Gastrocnemius medialis (tissue), 4 donors: ENCODE data around the gene CDPF1. TPM values are rescaled to one million over a fixed set of nuclear protein-coding genes. Genes with fewer than 3 reads are reported as not detected.

Experiments used
- ATAC-seq, 2 donors: fragments of 150-250 bp; one replicate each; pipeline ENCODE4 v1.9.1; 2016
- DNase-seq, 2 donors: peaks; one replicate each; pipeline ENCODE4 v3.0.0-alpha.2; 2019
- H3K27ac ChIP-seq, 4 donors: fragments of 200-600 bp; sonication (generic); 1 replicate in 1 of 4; 2 replicates in 3 of 4; pipeline ENCODE4 v1.5.1; 2016 to 2018; ENCODE audit warnings: mild to moderate bottlenecking in 2 of 4, moderate library complexity in 1 of 4
- H3K27me3 ChIP-seq, 3 donors: fragments of 200-600 bp; sonication (generic) in 2 of 3; 1 replicate in 1 of 3; 2 replicates in 2 of 3; pipeline versions ENCODE4 v1.5.1 to v1.6.0; 2016 to 2019; ENCODE audit warnings: mild to moderate bottlenecking in 1 of 3, moderate library complexity in 1 of 3
- H3K36me3 ChIP-seq, 2 donors: fragments of 200-600 bp; sonication (generic) in 1 of 2; one replicate each; pipeline ENCODE4 v1.5.1; 2017 to 2018
- H3K4me1 ChIP-seq, 2 donors: fragments of 200-600 bp; sonication (generic) in 1 of 2; one replicate each; pipeline ENCODE4 v1.5.1; 2016 to 2017; ENCODE audit warnings: mild to moderate bottlenecking in 2 of 2
- H3K4me3 ChIP-seq, 4 donors: fragments of 200-600 bp; sonication (generic) in 3 of 4; 1 replicate in 1 of 4; 2 replicates in 3 of 4; pipeline ENCODE4 v1.5.1; 2016 to 2019; ENCODE audit warnings: mild to moderate bottlenecking in 2 of 4
- H3K9me3 ChIP-seq, 3 donors: fragments of 200-600 bp; sonication (generic) in 2 of 3; 1 replicate in 1 of 3; 2 replicates in 2 of 3; pipeline ENCODE4 v1.5.1; 2016 to 2019
- POLR2A ChIP-seq, 2 donors: fragments of 450-650 bp; IDR thresholded peaks; one replicate each; pipeline ENCODE4 v1.6.1; 2017; ENCODE audit warnings: antibody characterized with exemption in 2 of 2, mild to moderate bottlenecking in 2 of 2, moderate library complexity in 2 of 2
- in situ Hi-C, 4 donors: fragments of 200-750 bp; cut with MboI; loops; one replicate each; pipeline versions ENCODE4 v1.15.0 to v1.8.0; 2017; ENCODE audit warnings: low sequenced_read_pairs in 4 of 4
- intact Hi-C: fragments of 100-400 bp; cut with DNase I; formaldehyde crosslinking; loops from one replicate; pipeline ENCODE4 v1.15.1; 2023; ENCODE audit warnings: low total_unique reads
- total RNA-seq, 4 donors: library from RNA; depleted of rRNA; stranded (reverse); fragments of >200 nt; gene quantifications; one replicate each; pipeline versions ENCODE4 v1.1.0 to v1.2.3, GENCODE V29; 2016
- TF ChIP-seq, protein P1 (sequence below), 5 experiments: fragments of 450-650 bp in 3 of 5; fragments of 200-600 bp in 2 of 5; sonication (generic) in 2 of 5; IDR thresholded peaks in 4 of 5; conservative IDR thresholded peaks in 1 of 5; 1 replicate in 4 of 5; 2 replicates in 1 of 5; pipeline ENCODE4 v1.5.1; 2016 to 2019; ENCODE audit warnings: antibody characterized with exemption in 5 of 5, mild to moderate bottlenecking in 3 of 5, moderate library complexity in 3 of 5

Gene CDPF1
- total RNA-seq, 4 donors from 2014 or later: 6.3 to 18.8 (median 12.5) TPM

DNA sequence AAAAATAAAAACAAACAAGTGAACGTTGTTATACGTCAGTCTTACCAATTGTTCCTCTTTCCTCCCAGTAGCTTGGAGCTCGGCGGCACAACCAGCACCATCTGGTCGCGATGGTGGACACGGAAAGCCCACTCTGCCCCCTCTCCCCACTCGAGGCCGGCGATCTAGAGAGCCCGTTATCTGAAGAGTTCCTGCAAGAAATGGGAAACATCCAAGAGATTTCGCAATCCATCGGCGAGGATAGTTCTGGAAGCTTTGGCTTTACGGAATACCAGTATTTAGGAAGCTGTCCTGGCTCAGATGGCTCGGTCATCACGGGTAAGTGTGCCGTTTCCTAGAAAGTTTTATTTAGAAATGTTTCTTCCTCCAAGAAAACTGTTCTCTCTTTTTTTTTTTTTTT lies 51.8 kb downstream of the CDPF1 start:
- Histone ChIP-seq H3K4me1 (peaks cover 20 to 31% of the 10 kb centered on the region in 2 donors), H3K27ac (peak overlapping the region in 1 of 4 donors; percentile 53), H3K9me3 (no peaks in the 10 kb centered on the region), H3K4me3 (no peak overlapping the region), H3K36me3 (peaks cover 0 to 23% of the 10 kb centered on the region in 2 donors), H3K27me3 (no peaks in the 10 kb centered on the region)
- in situ Hi-C loops (no loop called here), intact Hi-C loops (loop anchor here (5.0 kb wide), 1 partner anchor 54 kb away; the partner anchor contains the start of gene CDPF1)
- TF ChIP-seq, protein P1, sequence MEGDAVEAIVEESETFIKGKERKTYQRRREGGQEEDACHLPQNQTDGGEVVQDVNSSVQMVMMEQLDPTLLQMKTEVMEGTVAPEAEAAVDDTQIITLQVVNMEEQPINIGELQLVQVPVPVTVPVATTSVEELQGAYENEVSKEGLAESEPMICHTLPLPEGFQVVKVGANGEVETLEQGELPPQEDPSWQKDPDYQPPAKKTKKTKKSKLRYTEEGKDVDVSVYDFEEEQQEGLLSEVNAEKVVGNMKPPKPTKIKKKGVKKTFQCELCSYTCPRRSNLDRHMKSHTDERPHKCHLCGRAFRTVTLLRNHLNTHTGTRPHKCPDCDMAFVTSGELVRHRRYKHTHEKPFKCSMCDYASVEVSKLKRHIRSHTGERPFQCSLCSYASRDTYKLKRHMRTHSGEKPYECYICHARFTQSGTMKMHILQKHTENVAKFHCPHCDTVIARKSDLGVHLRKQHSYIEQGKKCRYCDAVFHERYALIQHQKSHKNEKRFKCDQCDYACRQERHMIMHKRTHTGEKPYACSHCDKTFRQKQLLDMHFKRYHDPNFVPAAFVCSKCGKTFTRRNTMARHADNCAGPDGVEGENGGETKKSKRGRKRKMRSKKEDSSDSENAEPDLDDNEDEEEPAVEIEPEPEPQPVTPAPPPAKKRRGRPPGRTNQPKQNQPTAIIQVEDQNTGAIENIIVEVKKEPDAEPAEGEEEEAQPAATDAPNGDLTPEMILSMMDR (IDR thresholded peaks at IDR 0.05 in 4 of 5, conservative IDR thresholded peaks at IDR 0.05 in 1 of 5): no peak
- TF ChIP-seq POLR2A (IDR thresholded peaks at IDR 0.05): no peak
- ATAC-seq (no peak), DNase-seq (no peak)

DNA sequence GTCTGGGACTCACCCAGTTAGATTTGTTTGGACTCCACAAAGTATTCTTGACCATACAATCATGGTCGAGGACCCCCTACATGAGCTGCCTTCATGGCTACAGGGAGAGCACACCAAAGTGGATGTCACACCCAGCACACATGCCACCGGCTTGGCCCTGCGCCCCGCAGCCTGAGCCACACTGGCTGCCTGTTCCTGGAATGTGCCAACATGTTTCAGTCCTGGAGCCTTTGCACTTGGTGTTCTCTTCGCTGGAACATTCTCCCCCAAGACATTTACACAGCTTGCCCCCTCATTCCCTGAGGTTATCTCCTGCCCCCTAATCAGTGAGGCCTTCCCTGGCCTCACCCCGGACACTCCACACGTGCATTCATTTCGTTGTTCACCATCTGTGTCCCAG lies 53.8 kb downstream of the CDPF1 start:
- TF ChIP-seq POLR2A (IDR thresholded peaks at IDR 0.05): no peak
- TF ChIP-seq, protein P1 (IDR thresholded peaks at IDR 0.05 in 4 of 5, conservative IDR thresholded peaks at IDR 0.05 in 1 of 5): no peak
- DNase-seq: peak; percentile 79 to 86
- Histone ChIP-seq H3K27me3 (no peaks in the 10 kb centered on the region), H3K9me3 (no peaks in the 10 kb centered on the region), H3K4me3 (peak overlapping the region in 1 of 4 donors; percentile 5), H3K27ac (peak overlapping the region; percentile 76 to 93 (median 84)), H3K36me3 (peaks cover 0 to 23% of the 10 kb centered on the region in 2 donors), H3K4me1 (peaks cover 20 to 31% of the 10 kb centered on the region in 2 donors)
- peak; percentile 93 to 94 for ATAC-seq
- in situ Hi-C loops (no loop called here), intact Hi-C loops (loop anchor here (2.0 to 5.0 kb wide), 2 partner anchors 45 to 56 kb away; partner anchors contain the start of genes CDPF1 and PPARA)

DNA sequence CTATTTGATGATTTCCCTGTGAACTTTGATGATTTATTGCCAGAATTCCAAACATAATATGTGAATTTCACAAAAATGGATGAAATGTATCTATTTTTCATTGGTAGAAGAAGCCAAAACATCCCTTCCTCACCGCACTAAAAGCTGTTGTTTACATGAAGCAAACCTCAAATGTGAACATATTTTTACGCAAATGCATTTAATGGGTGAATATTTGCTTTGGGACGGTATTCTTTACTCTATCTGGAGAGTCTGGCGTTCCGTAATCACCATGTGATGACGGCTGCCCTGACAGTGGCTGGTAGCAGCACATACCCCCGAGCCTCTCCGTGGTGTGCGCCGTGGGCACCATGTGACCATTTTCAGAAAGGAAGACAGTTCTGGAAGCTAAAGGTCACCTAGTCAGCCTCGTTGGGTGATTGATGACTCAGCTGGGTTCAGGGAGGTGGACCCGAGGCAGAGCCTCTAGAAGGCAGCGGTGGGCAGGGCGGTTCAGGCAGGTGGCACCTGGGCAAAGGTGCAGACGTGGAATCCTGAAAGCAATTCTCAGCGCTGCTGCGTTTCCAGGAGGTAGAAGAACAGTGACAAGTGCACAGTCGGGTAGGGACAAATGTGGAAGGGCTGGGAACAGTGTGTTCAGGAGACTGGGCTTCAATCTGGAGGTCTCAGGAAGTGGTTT lies 54.5 kb downstream of the CDPF1 start:
- intact Hi-C loops: loop anchor here (2.0 to 5.0 kb wide), 2 partner anchors 45 to 57 kb away; partner anchors contain the start of genes CDPF1 and PPARA
- peaks cover 20 to 31% of the 10 kb centered on the region in 2 donors for H3K4me1 ChIP-seq
- in situ Hi-C loops: no loop called here
- peak; percentile 14 to 21 for ATAC-seq
- peak overlapping the region; percentile 76 to 93 (median 84) for H3K27ac ChIP-seq
- H3K4me3 ChIP-seq: no peak overlapping the region
- peak in 1 of 2 donors; percentile 18 for DNase-seq
- H3K9me3 ChIP-seq: no peaks in the 10 kb centered on the region
- peaks cover 0 to 23% of the 10 kb centered on the region in 2 donors for H3K36me3 ChIP-seq
- TF ChIP-seq, protein P1 (IDR thresholded peaks at IDR 0.05 in 4 of 5, conservative IDR thresholded peaks at IDR 0.05 in 1 of 5): no peak
- TF ChIP-seq POLR2A (IDR thresholded peaks at IDR 0.05): no peak
- H3K27me3 ChIP-seq: no peaks in the 10 kb centered on the region

Other genes with a start within 250 kb of the CDPF1 start
- 10 to 100 TPM; 29.6 to 74.8 (median 57.9) TPM for gene PPARA, start 99.8 kb downstream of the CDPF1 start, total RNA-seq
- not detected for gene PKDREJ, start 13.1 kb upstream of the CDPF1 start, total RNA-seq
- 10 to 100 TPM; 30.4 to 58.3 (median 43.1) TPM for gene TTC38, start 17.7 kb upstream of the CDPF1 start, total RNA-seq
- gene GTSE1, start 46.6 kb upstream of the CDPF1 start, total RNA-seq: under 1 TPM in 2 of 4 donors, not detected in 2; 0.13 to 0.49 TPM
- gene TRMU, start 85.4 kb upstream of the CDPF1 start, total RNA-seq: 10 to 100 TPM in 3 of 4 donors, 1 to 10 TPM in 1; 9.1 to 14.4 (median 13.0) TPM